GM12878 (cell line): ENCODE results near the gene HSFX3. TPM values are rescaled to one million over a fixed set of nuclear protein-coding genes. Genes with fewer than 3 reads are reported as not detected.
A peak's percentile ranks its signal among the peaks of the same experiment; 100 is the strongest.
"Not testable (repeated sequence)": the region's sequence is repeated elsewhere in the genome, so short reads cannot be mapped to it uniquely, and the experiment has no call there.

Source experiments
- ATAC-seq: fragments of 200-7000 bp; cut with Tn5 transposase; 3 replicates; pipeline ENCODE4 v1.9.1; 2020; ENCODE audit warnings: mild to moderate bottlenecking, moderate library complexity
- BruUV-seq: library from RNA; stranded (reverse); fragments of 400-500 nt; replicated peaks from 2 replicates; lab custom pipeline; 2021; lab: Mats Ljungman, UMichigan
- CTCF ChIA-PET: fragments of 300-600 bp; sonication (Branson Sonifier 250); formaldehyde crosslinking; extraction: SDS; loops from one replicate; lab custom pipeline; 2021; ENCODE audit warnings: inconsistent platforms; lab: Yijun Ruan, JAX
- POLR2A ChIA-PET: fragments of 350-600 bp; formaldehyde crosslinking; extraction: SDS; loops from one replicate; lab custom pipeline; 2021; ENCODE audit warnings: inconsistent platforms; lab: Charles Lee
- RAD21 ChIA-PET: fragments of 300-600 bp; sonication (Branson Sonifier 250); formaldehyde crosslinking; loops from one replicate; lab custom pipeline; 2023; ENCODE audit warnings: antibody characterized with exemption; ENCODE audit not compliant: unreplicated experiment; lab: Charles Lee
- SMC1A ChIA-PET: fragments of 300-600 bp; sonication (Branson Sonifier 250); formaldehyde crosslinking; loops from one replicate; lab custom pipeline; 2023; ENCODE audit not compliant: unreplicated experiment, uncharacterized antibody; lab: Charles Lee
- DNase-seq: peaks from one replicate; pipeline ENCODE4 v3.0.0-alpha.2; 2011; ENCODE audit warnings: low read depth, low spot score
- FAIRE-seq: peaks from 3 replicates; lab custom pipeline; 2011; peaks lifted over from hg19 to GRCh38; lab: Jason Lieb, UNC
- H2AFZ ChIP-seq: 2 replicates; pipeline ENCODE4 v1.6.0; 2011; ENCODE audit warnings: low read depth, low read length, control low read depth; ENCODE audit not compliant: control insufficient read depth
- H3K27ac ChIP-seq: 2 replicates; pipeline ENCODE4 v1.5.1; 2011; ENCODE audit warnings: control low read depth; ENCODE audit not compliant: control insufficient read depth, insufficient read depth
- H3K27me3 ChIP-seq, 2 experiments: replicated peaks in 1 of 2; 2 replicates each; pipeline versions ENCODE4 v1.6.0 to v1.6.1; 2011; ENCODE audit warnings: low read length in 1 of 2; ENCODE audit not compliant: control insufficient read depth in 2 of 2, insufficient read depth in 2 of 2
- H3K36me3 ChIP-seq, 2 experiments: 2 replicates each; pipeline ENCODE4 v1.5.1; 2011; ENCODE audit warnings: low read length in 1 of 2; ENCODE audit not compliant: control insufficient read depth in 2 of 2, insufficient read depth in 2 of 2
- H3K4me1 ChIP-seq: 2 replicates; pipeline ENCODE4 v1.6.1; 2011; ENCODE audit warnings: mild to moderate bottlenecking, low read length, moderate library complexity, mixed read lengths; ENCODE audit not compliant: control insufficient read depth, insufficient read depth
- H3K4me2 ChIP-seq: 2 replicates; pipeline ENCODE4 v1.6.0; 2011; ENCODE audit warnings: control low read depth; ENCODE audit not compliant: control insufficient read depth, insufficient read depth
- H3K4me3 ChIP-seq: fragments of 200-600 bp; sonication (generic); 2 replicates; pipeline ENCODE4 v1.5.1; 2016
- H3K79me2 ChIP-seq: 2 replicates; pipeline ENCODE4 v1.6.0; 2011; ENCODE audit warnings: low read length; ENCODE audit not compliant: control insufficient read depth, insufficient read depth
- H3K9ac ChIP-seq: 2 replicates; pipeline ENCODE4 v1.8.0; 2011; ENCODE audit warnings: low read length, control low read depth, mixed read lengths; ENCODE audit not compliant: control insufficient read depth, insufficient read depth
- H3K9me3 ChIP-seq: replicated peaks from 3 replicates; pipeline ENCODE4 v1.5.1; 2011; ENCODE audit warnings: mild to moderate bottlenecking, low read length; ENCODE audit not compliant: control insufficient read depth, insufficient read depth
- H4K20me1 ChIP-seq: 2 replicates; pipeline ENCODE4 v1.6.0; 2011; ENCODE audit not compliant: control insufficient read depth, insufficient read depth
- CEBPZ ChIP-seq: fragments of 150-350 bp; IDR thresholded peaks from 2 replicates; pipeline ENCODE4 v1.6.1; 2016; ENCODE audit warnings: low read depth, low read length
- NR2C2 ChIP-seq: IDR thresholded peaks from 2 replicates; pipeline ENCODE4 v1.6.1; 2011; ENCODE audit warnings: borderline replicate concordance, low read depth; ENCODE audit not compliant: control insufficient read depth, insufficient read length
- REST ChIP-seq: IDR thresholded peaks from 2 replicates; pipeline ENCODE4 v1.6.1; 2012; ENCODE audit warnings: mild to moderate bottlenecking, low read depth, low read length
- TCF3 ChIP-seq: IDR thresholded peaks from 2 replicates; pipeline ENCODE4 v1.6.1; 2012; ENCODE audit warnings: low read depth, mild to moderate bottlenecking, low read length, borderline replicate concordance; ENCODE audit not compliant: insufficient read depth
- USF2 ChIP-seq: IDR thresholded peaks from 2 replicates; pipeline ENCODE4 v1.6.1; 2011; ENCODE audit warnings: low read depth, low read length, improper control_type of control experiment, borderline replicate concordance
- ZZZ3 ChIP-seq: IDR thresholded peaks from 2 replicates; pipeline ENCODE4 v1.6.1; 2011; ENCODE audit warnings: low read depth; ENCODE audit not compliant: control insufficient read depth, insufficient read length
- WGBS: methylation state at CpG from one replicate; pipeline ENCODE4 v1.1.6; 2016; ENCODE audit warnings: low lambda C conversion rate; ENCODE audit not compliant: insufficient replicate concordance, insufficient coverage; ENCODE audit errors: missing lambda C conversion rate; 5-methylcytosine and 5-hydroxymethylcytosine counted together
- in situ Hi-C: fragments of 300-500 bp; cut with MboI; formaldehyde crosslinking; loops from 9 replicates; pipeline ENCODE4 v1.14.3; 2018; ENCODE audit warnings: mixed read lengths
- intact Hi-C: fragments of 100-400 bp; cut with micrococcal nuclease; formaldehyde crosslinking; loops from one replicate; pipeline ENCODE4 v1.14.2; 2022; ENCODE audit not compliant: unreplicated experiment
- polyA plus RNA-seq, 11 experiments: library from polyadenylated mRNA; depleted of rRNA in 4 of 11; unstranded in 6 of 11; stranded (reverse) in 5 of 11; fragments of >200 nt; fragmentation: Nextera tagmentation in 4 of 11; fragmentation: Illumina TruSeq in 1 of 11; extraction: Ambion mirVana in 4 of 11; extraction: Trizol in 1 of 11; gene quantifications; 1 replicate in 1 of 11; 2 replicates in 10 of 11; pipeline versions ENCODE4 v1.2.1 to v1.2.3, GENCODE V29; 2011 to 2016; ENCODE audit warnings: inconsistent platforms in 2 of 11, missing spikeins in 2 of 11, low read depth in 1 of 11
- total RNA-seq, 4 experiments: library from RNA; depleted of rRNA in 3 of 4; stranded (reverse); fragments of >200 nt in 3 of 4; fragmentation: Illumina TruSeq in 1 of 4; extraction: Trizol in 1 of 4; gene quantifications; 2 replicates each; pipeline versions ENCODE4 v1.2.1 to v1.2.3, GENCODE V29; 2013 to 2021

Gene HSFX3
- total and polyA plus RNA-seq, 10 of the 15 experiments (the other 5 are each of a cell fraction or from before 2014, with no cell fraction given): 0.05 to 0.40 (median 0.29) TPM; not detected in 5

- H3K36me3 ChIP-seq, SMC1A ChIA-PET, H3K79me2 ChIP-seq, BruUV-seq, H3K9me3 ChIP-seq, FAIRE-seq, H4K20me1 ChIP-seq, H3K27ac ChIP-seq, DNase-seq, H3K9ac ChIP-seq, H3K27me3 ChIP-seq, H2AFZ ChIP-seq, POLR2A ChIA-PET, H3K4me2 ChIP-seq: not testable (repeated sequence)
- ChIA-PET RAD21 (interaction anchor here (1.1 to 2.5 kb wide), 2 partner anchors 38 to 437 kb away, joined by 3 to 5 read pairs; partner anchors contain the start of gene EOLA1), CTCF (interaction anchor here (0.7 to 1.2 kb wide), 2 partner anchors 9 to 436 kb away, joined by 3 read pairs; no protein-coding TSS in a partner anchor)
- ATAC-seq: peak; percentile 20
- WGBS: 0% methylated on average over 5 of the region's 5 CpGs
- Histone ChIP-seq H3K4me3 (peak overlapping the region; percentile 12; the same call in 1 of the 2 replicates), H3K4me1 (peaks cover 23% of the 10 kb centered on the region)
- in situ Hi-C loops (loop anchor here (25.0 kb wide), 1 partner anchor 1184 kb away; the partner anchor contains the start of gene MTMR1), intact Hi-C loops (loop anchor here (10.0 kb wide), 1 partner anchor 432 kb away; the partner anchor contains the start of gene EOLA2)
Observed at GRCh38 chrX:149502923-149503322, 46.8 kb downstream of the HSFX3 start.

- no peak overlapping the region for H3K27ac ChIP-seq
- no peak for FAIRE-seq
- no peak overlapping the region; the same call in 1 of the 2 replicates for H3K4me2 ChIP-seq
- in situ Hi-C loops (loop anchor here (25.0 kb wide), 1 partner anchor 1188 kb away; the partner anchor contains the start of gene MTMR1), intact Hi-C loops (loop anchor here (10.0 kb wide), 1 partner anchor 435 kb away; the partner anchor contains the start of gene EOLA2)
- H3K27me3 ChIP-seq: no peaks in the 10 kb centered on the region
- POLR2A ChIA-PET: interaction anchor here (0.6 to 1.4 kb wide), 3 partner anchors 40 to 1431 kb away, joined by 4 read pairs; no protein-coding TSS in a partner anchor
- no peak for DNase-seq
- no peak for ATAC-seq
- peaks cover 7% of the 10 kb centered on the region for H3K79me2 ChIP-seq
- SMC1A ChIA-PET: interaction anchor here (1.7 to 1.9 kb wide), 2 partner anchors 9 to 13 kb away, joined by 4 to 5 read pairs; no protein-coding TSS in a partner anchor
- BruUV-seq: no TSS peak
- CTCF ChIA-PET: interaction anchor here (0.6 to 1.8 kb wide), 3 partner anchors 11 to 556 kb away, joined by 3 to 8 read pairs (median 5); no protein-coding TSS in a partner anchor
- H2AFZ ChIP-seq: no peak overlapping the region
- H3K9me3 ChIP-seq: no peaks in the 10 kb centered on the region
- H3K4me3 ChIP-seq: no peak overlapping the region; the same call in 1 of the 2 replicates
- peaks cover 23% of the 10 kb centered on the region for H3K4me1 ChIP-seq
- 0% methylated on average over 5 of the region's 5 CpGs for WGBS
- no peaks in the 10 kb centered on the region; the same call in 1 of the 2 replicates for H4K20me1 ChIP-seq
- RAD21 ChIA-PET: interaction anchor here (3.2 kb wide), 1 partner anchor 40 kb away, joined by 12 read pairs; no protein-coding TSS in a partner anchor
- peaks cover 5 to 9% of the 10 kb centered on the region in 2 experiments; a peak in 3 of 4 replicates for H3K36me3 ChIP-seq
- no peak overlapping the region for H3K9ac ChIP-seq
- TF ChIP-seq REST (no peak), CEBPZ (no peak), ZZZ3 (no peak), NR2C2 (no peak), TCF3 (no peak), USF2 (no peak)
Observed at GRCh38 chrX:149499766-149500165, 50.0 kb downstream of the HSFX3 start.
